IMR-90 (cell line): Measurements from ENCODE around the gene ARFIP1. TPM values are rescaled to one million over a fixed set of nuclear protein-coding genes. Genes with fewer than 3 reads are reported as not detected.

Experiments used
- ATAC-seq: fragments of 200-7000 bp; cut with Tn5 transposase; 2 replicates; pipeline ENCODE4 v1.9.1; 2020; ENCODE audit warnings: low read depth, mild to moderate bottlenecking, moderate library complexity
- BruUV-seq: library from RNA; stranded (reverse); fragments of 400-500 nt; replicated peaks from 2 replicates; lab custom pipeline; 2021; lab: Mats Ljungman, UMichigan
- CTCF ChIA-PET: fragments of 300-600 bp; formaldehyde crosslinking; extraction: SDS; loops from one replicate; lab custom pipeline; 2021; ENCODE audit warnings: antibody characterized with exemption; lab: Yijun Ruan, JAX
- POLR2A ChIA-PET: fragments of 300-600 bp; sonication (Branson Sonifier 250); formaldehyde crosslinking; loops from one replicate; lab custom pipeline; 2022; ENCODE audit warnings: antibody characterized with exemption; ENCODE audit not compliant: unreplicated experiment; lab: Charles Lee
- DNase-seq: peaks from one replicate; pipeline ENCODE4 v3.0.0; 2013
- H2AFZ ChIP-seq: replicated peaks from 2 replicates; pipeline ENCODE3; 2013; ENCODE audit warnings: low read length, mild to moderate bottlenecking; ENCODE audit not compliant: poor library complexity
- H2AK5ac ChIP-seq: 2 replicates; pipeline ENCODE4 v1.6.1; 2013; ENCODE audit warnings: low read depth, low read length, inconsistent platforms
- H2AK9ac ChIP-seq: replicated peaks from 2 replicates; pipeline ENCODE3; 2013; ENCODE audit warnings: mild to moderate bottlenecking, low read depth, low read length, moderate library complexity; ENCODE audit not compliant: poor library complexity
- H2BK120ac ChIP-seq: 2 replicates; pipeline ENCODE4 v1.6.1; 2013; ENCODE audit warnings: low read depth, low read length, inconsistent platforms
- H2BK15ac ChIP-seq: 3 replicates; pipeline ENCODE4 v1.6.1; 2013; ENCODE audit warnings: low read depth, low read length, inconsistent platforms
- H2BK20ac ChIP-seq: 2 replicates; pipeline ENCODE4 v1.6.1; 2013; ENCODE audit warnings: low read depth, mild to moderate bottlenecking, inconsistent platforms, low read length, moderate library complexity
- H2BK5ac ChIP-seq: 2 replicates; pipeline ENCODE4 v1.6.1; 2013; ENCODE audit warnings: mild to moderate bottlenecking, low read depth, low read length, inconsistent platforms; ENCODE audit not compliant: poor library complexity, severe bottlenecking
- H3K14ac ChIP-seq: replicated peaks from 2 replicates; pipeline ENCODE4 v1.6.1; 2013; ENCODE audit warnings: low read depth, low read length, inconsistent platforms
- H3K18ac ChIP-seq: 2 replicates; pipeline ENCODE4 v1.6.1; 2013; ENCODE audit warnings: low read depth, low read length, control low read depth
- H3K23ac ChIP-seq: 2 replicates; pipeline ENCODE4 v1.6.1; 2013; ENCODE audit warnings: low read depth, low read length, inconsistent platforms
- H3K27ac ChIP-seq: 2 replicates; pipeline ENCODE4 v1.5.1; 2013; ENCODE audit warnings: mild to moderate bottlenecking, control low read depth, low read length; ENCODE audit not compliant: insufficient read depth
- H3K27me3 ChIP-seq: 2 replicates; pipeline ENCODE4 v1.6.1; 2013; ENCODE audit warnings: low read length; ENCODE audit not compliant: control insufficient read depth, insufficient read depth
- H3K36me3 ChIP-seq: 2 replicates; pipeline ENCODE4 v1.6.1; 2013; ENCODE audit warnings: low read length, mixed read lengths; ENCODE audit not compliant: control insufficient read depth, insufficient read depth
- H3K4ac ChIP-seq: 2 replicates; pipeline ENCODE4 v1.6.1; 2013; ENCODE audit warnings: low read depth, low read length, inconsistent platforms
- H3K4me1 ChIP-seq: 2 replicates; pipeline ENCODE4 v1.6.1; 2013; ENCODE audit warnings: low read length, mixed read lengths; ENCODE audit not compliant: control insufficient read depth, insufficient read depth
- H3K4me2 ChIP-seq: 2 replicates; pipeline ENCODE4 v1.6.1; 2013; ENCODE audit warnings: low read depth, mild to moderate bottlenecking, control low read depth, low read length, moderate library complexity
- H3K4me3 ChIP-seq: 2 replicates; pipeline ENCODE4 v1.5.1; 2013; ENCODE audit warnings: low read depth, mild to moderate bottlenecking, control low read depth, low read length, moderate library complexity; ENCODE audit not compliant: insufficient read depth
- H3K56ac ChIP-seq: 2 replicates; pipeline ENCODE4 v1.6.1; 2013; ENCODE audit warnings: low read length, inconsistent platforms; ENCODE audit not compliant: insufficient read depth; ENCODE audit errors: extremely low read depth
- H3K79me1 ChIP-seq, 2 experiments: 2 replicates each; pipeline ENCODE4 v1.6.1; 2013; ENCODE audit warnings: low read length in 2 of 2, inconsistent platforms in 1 of 2, low read depth in 1 of 2
- H3K9ac ChIP-seq: 2 replicates; pipeline ENCODE4 v1.6.1; 2013; ENCODE audit warnings: low read depth, low read length, control low read depth
- H3K9me1 ChIP-seq: 2 replicates; pipeline ENCODE4 v1.6.1; 2013; ENCODE audit warnings: low read length, inconsistent platforms; ENCODE audit not compliant: insufficient read depth
- H3K9me3 ChIP-seq: 2 replicates; pipeline ENCODE4 v1.6.1; 2013; ENCODE audit warnings: low read length; ENCODE audit not compliant: control insufficient read depth, insufficient read depth
- H4K20me1 ChIP-seq: 2 replicates; pipeline ENCODE4 v1.6.1; 2013; ENCODE audit warnings: low read length, inconsistent platforms; ENCODE audit not compliant: insufficient read depth
- H4K5ac ChIP-seq: 2 replicates; pipeline ENCODE4 v1.6.1; 2013; ENCODE audit warnings: mild to moderate bottlenecking, low read depth, low read length, control low read depth
- H4K8ac ChIP-seq, 2 experiments: 2 replicates each; pipeline ENCODE4 v1.6.1; 2013; ENCODE audit warnings: low read depth in 2 of 2, low read length in 2 of 2, control low read depth in 1 of 2, inconsistent platforms in 1 of 2
- H4K91ac ChIP-seq: 2 replicates; pipeline ENCODE4 v1.6.1; 2013; ENCODE audit warnings: low read depth, low read length, inconsistent platforms; ENCODE audit not compliant: insufficient read depth
- BHLHE40 ChIP-seq: fragments of 150-350 bp; IDR thresholded peaks from 2 replicates; pipeline ENCODE4 v1.6.1; 2016; ENCODE audit warnings: mild to moderate bottlenecking, low read depth, low read length
- CEBPB ChIP-seq: IDR thresholded peaks from 2 replicates; pipeline ENCODE4 v1.6.1; 2012; ENCODE audit warnings: low read depth, low read length, improper control_type of control experiment
- CHD1 ChIP-seq: IDR thresholded peaks from 2 replicates; pipeline ENCODE4 v1.6.1; 2012; ENCODE audit warnings: low read depth, low read length, improper control_type of control experiment
- FOS ChIP-seq: fragments of 150-350 bp; IDR thresholded peaks from 2 replicates; pipeline ENCODE4 v1.6.1; 2016; ENCODE audit warnings: low read depth, low read length
- MAFK ChIP-seq: IDR thresholded peaks from 2 replicates; pipeline ENCODE4 v1.6.1; 2012; ENCODE audit warnings: low read depth, low read length, improper control_type of control experiment
- MAZ ChIP-seq: IDR thresholded peaks from 2 replicates; pipeline ENCODE4 v1.6.1; 2012; ENCODE audit warnings: low read depth, mild to moderate bottlenecking, low read length, improper control_type of control experiment, moderate library complexity, borderline replicate concordance
- MXI1 ChIP-seq: IDR thresholded peaks from 2 replicates; pipeline ENCODE4 v1.6.1; 2012; ENCODE audit warnings: low read depth, mild to moderate bottlenecking, low read length, moderate library complexity, borderline replicate concordance
- NFE2L2 ChIP-seq: fragments of 150-350 bp; IDR thresholded peaks from 2 replicates; pipeline ENCODE4 v1.6.1; 2016; ENCODE audit warnings: low read depth, mild to moderate bottlenecking, low read length
- POLR2A ChIP-seq: IDR thresholded peaks from 2 replicates; pipeline ENCODE4 v1.6.1; 2012; ENCODE audit warnings: mild to moderate bottlenecking, low read depth, low read length
- RAD21 ChIP-seq: IDR thresholded peaks from 2 replicates; pipeline ENCODE4 v1.6.1; 2012; ENCODE audit warnings: low read length, improper control_type of control experiment
- RCOR1 ChIP-seq: IDR thresholded peaks from 2 replicates; pipeline ENCODE4 v1.6.1; 2012; ENCODE audit warnings: mild to moderate bottlenecking, low read length, improper control_type of control experiment; ENCODE audit not compliant: insufficient replicate concordance
- RFX5 ChIP-seq: IDR thresholded peaks from 2 replicates; pipeline ENCODE4 v1.8.0; 2012; ENCODE audit warnings: low read depth, mild to moderate bottlenecking, low read length, moderate library complexity
- SMC3 ChIP-seq: fragments of 150-350 bp; IDR thresholded peaks from 2 replicates; pipeline ENCODE4 v1.6.1; 2016; ENCODE audit warnings: low read depth, mild to moderate bottlenecking, antibody characterized with exemption, low read length, moderate library complexity
- WGBS, 2 experiments: methylation state at CpG; one replicate each; pipeline versions ENCODE4 v1.1.5 to v1.1.7; 2013; ENCODE audit warnings: missing lambda C conversion rate in 2 of 2; ENCODE audit not compliant: insufficient read length in 1 of 2; ENCODE audit errors: extremely low coverage in 2 of 2; 5-methylcytosine and 5-hydroxymethylcytosine counted together
- dilution Hi-C: fragments of 300-500 bp; cut with HindIII; formaldehyde crosslinking; loops from one replicate; pipeline ENCODE4 v1.14.3; 2018; ENCODE audit warnings: low sequenced_read_pairs; ENCODE audit not compliant: unreplicated experiment
- in situ Hi-C: fragments of 300-500 bp; cut with MboI; formaldehyde crosslinking; loops from 3 replicates; pipeline ENCODE4 v1.14.3; 2019; ENCODE audit warnings: low sequenced_read_pairs, inconsistent platforms, mixed read lengths
- intact Hi-C: fragments of 100-400 bp; cut with micrococcal nuclease; formaldehyde crosslinking; loops from 2 replicates; pipeline ENCODE4 v1.10.0; 2022
- polyA plus RNA-seq, 3 experiments: library from polyadenylated mRNA; depleted of rRNA; stranded (reverse); fragments of >200 nt; gene quantifications; 2 replicates each; pipeline ENCODE4 v1.2.3, GENCODE V29; 2012; ENCODE audit warnings: low replicate concordance in 1 of 3
- total RNA-seq: library from RNA; depleted of rRNA; stranded (reverse); fragments of >200 nt; gene quantifications from 2 replicates; pipeline ENCODE4 v1.2.3, GENCODE V29; 2012
- TF ChIP-seq, protein P1 (sequence below): fragments of 150-350 bp; IDR thresholded peaks from 2 replicates; pipeline ENCODE4 v1.6.1; 2016; ENCODE audit warnings: low read depth, mild to moderate bottlenecking, low read length, moderate library complexity, borderline replicate concordance
- TF ChIP-seq, protein P2 (sequence below): conservative IDR thresholded peaks from 2 replicates; pipeline ENCODE4 v1.5.1; 2012; ENCODE audit warnings: mild to moderate bottlenecking, low read depth, low read length, improper control_type of control experiment
- TF ChIP-seq, protein P3 (sequence below): fragments of 150-350 bp; IDR thresholded peaks from 2 replicates; pipeline ENCODE4 v1.6.1; 2017; ENCODE audit warnings: mild to moderate bottlenecking, antibody characterized with exemption, low read length, low read depth

Gene ARFIP1
- total and polyA plus RNA-seq, 2 of the 4 experiments (the other 2 are of a cell fraction), result 12.7 to 30.5 TPM

DNA sequence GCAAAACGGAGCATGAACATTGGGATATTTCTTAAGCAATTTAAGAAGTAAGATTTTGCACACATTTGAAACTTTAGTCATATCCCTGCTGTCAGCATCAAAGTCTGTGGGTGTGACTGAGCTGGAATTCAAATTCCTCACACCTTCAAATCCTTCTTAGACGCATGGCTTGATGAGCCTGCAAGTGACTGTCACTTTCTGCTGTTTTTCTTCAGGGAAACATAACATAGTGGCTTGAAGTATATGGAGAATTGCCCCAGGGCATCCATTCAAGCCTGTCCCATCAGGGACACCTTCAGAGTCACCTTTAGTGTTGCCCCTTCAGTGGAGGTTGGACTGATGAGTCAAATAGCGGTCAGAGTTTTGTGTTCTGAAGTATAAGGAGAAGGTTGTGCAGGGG is 173.8 kb downstream of the ARFIP1 start:
- Histone ChIP-seq H3K4ac (no peak overlapping the region), H3K9me1 (no peaks in the 10 kb centered on the region; the same call in 1 of the 2 replicates), H3K36me3 (no peaks in the 10 kb centered on the region), H3K23ac (no peak overlapping the region), H3K9ac (no peak overlapping the region), H4K8ac (no peak overlapping the region), H4K20me1 (no peaks in the 10 kb centered on the region), H3K9me3 (no peaks in the 10 kb centered on the region), H2BK20ac (no peak overlapping the region), H2BK120ac (no peak overlapping the region), H3K4me2 (no peak overlapping the region), H2BK15ac (no peak overlapping the region), H3K27ac (no peak overlapping the region), H3K14ac (no peak overlapping the region), H3K56ac (no peak overlapping the region), H2AK5ac (no peak overlapping the region), H3K79me1 (no peaks in the 10 kb centered on the region), H2AFZ (no peak overlapping the region), H3K18ac (no peak overlapping the region), H4K5ac (no peak overlapping the region), H3K4me1 (peaks cover 7% of the 10 kb centered on the region), H2AK9ac (no peak overlapping the region), H2BK5ac (no peak overlapping the region), H3K27me3 (peaks cover 3% of the 10 kb centered on the region; the same call in 1 of the 2 replicates), H4K91ac (no peak overlapping the region), H3K4me3 (no peak overlapping the region)
- TF ChIP-seq BHLHE40 (no peak), NFE2L2 (no peak), MAFK (no peak), RFX5 (no peak), MXI1 (no peak), RCOR1 (no peak), FOS (no peak), POLR2A (no peak), MAZ (no peak), RAD21 (no peak), CHD1 (no peak), SMC3 (no peak), CEBPB (no peak)
- TF ChIP-seq, protein P1, sequence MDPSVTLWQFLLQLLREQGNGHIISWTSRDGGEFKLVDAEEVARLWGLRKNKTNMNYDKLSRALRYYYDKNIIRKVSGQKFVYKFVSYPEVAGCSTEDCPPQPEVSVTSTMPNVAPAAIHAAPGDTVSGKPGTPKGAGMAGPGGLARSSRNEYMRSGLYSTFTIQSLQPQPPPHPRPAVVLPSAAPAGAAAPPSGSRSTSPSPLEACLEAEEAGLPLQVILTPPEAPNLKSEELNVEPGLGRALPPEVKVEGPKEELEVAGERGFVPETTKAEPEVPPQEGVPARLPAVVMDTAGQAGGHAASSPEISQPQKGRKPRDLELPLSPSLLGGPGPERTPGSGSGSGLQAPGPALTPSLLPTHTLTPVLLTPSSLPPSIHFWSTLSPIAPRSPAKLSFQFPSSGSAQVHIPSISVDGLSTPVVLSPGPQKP, result no peak
- TF ChIP-seq, protein P2, sequence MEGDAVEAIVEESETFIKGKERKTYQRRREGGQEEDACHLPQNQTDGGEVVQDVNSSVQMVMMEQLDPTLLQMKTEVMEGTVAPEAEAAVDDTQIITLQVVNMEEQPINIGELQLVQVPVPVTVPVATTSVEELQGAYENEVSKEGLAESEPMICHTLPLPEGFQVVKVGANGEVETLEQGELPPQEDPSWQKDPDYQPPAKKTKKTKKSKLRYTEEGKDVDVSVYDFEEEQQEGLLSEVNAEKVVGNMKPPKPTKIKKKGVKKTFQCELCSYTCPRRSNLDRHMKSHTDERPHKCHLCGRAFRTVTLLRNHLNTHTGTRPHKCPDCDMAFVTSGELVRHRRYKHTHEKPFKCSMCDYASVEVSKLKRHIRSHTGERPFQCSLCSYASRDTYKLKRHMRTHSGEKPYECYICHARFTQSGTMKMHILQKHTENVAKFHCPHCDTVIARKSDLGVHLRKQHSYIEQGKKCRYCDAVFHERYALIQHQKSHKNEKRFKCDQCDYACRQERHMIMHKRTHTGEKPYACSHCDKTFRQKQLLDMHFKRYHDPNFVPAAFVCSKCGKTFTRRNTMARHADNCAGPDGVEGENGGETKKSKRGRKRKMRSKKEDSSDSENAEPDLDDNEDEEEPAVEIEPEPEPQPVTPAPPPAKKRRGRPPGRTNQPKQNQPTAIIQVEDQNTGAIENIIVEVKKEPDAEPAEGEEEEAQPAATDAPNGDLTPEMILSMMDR, result no peak
- TF ChIP-seq, protein P3, sequence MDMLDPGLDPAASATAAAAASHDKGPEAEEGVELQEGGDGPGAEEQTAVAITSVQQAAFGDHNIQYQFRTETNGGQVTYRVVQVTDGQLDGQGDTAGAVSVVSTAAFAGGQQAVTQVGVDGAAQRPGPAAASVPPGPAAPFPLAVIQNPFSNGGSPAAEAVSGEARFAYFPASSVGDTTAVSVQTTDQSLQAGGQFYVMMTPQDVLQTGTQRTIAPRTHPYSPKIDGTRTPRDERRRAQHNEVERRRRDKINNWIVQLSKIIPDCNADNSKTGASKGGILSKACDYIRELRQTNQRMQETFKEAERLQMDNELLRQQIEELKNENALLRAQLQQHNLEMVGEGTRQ, result no peak
- CTCF ChIA-PET, result interaction anchor here (1.0 kb wide), 1 partner anchor 9 kb away, joined by 3 read pairs; no protein-coding TSS in a partner anchor
- dilution Hi-C loops, result no loop called here
- intact Hi-C loops, result no loop called here
- no TSS peak for BruUV-seq
- POLR2A ChIA-PET, result no interaction called here
- no CpG with 5 or more reads among the region's 3 CpGs for WGBS, 2 experiments
- no peak for ATAC-seq
- in situ Hi-C loops, result no loop called here
- DNase-seq, result no peak
